NCI-H1105 (cell line): ENCODE measurements around the gene PXYLP1.

ENCODE experiments used
- DNase-seq: peaks from one replicate; lab custom pipeline; 2025; lab: John Stamatoyannopoulos, UW

Gene PXYLP1

GRCh38 chr3:141229132-141229531 lies 2.5 kb upstream of the PXYLP1 start:
- no peak for DNase-seq

- DNase-seq: no peak
Observed at GRCh38 chr3:141230293-141230692, 1.3 kb upstream of the PXYLP1 start.

- DNase-seq: peak; percentile 58
Observed at GRCh38 chr3:141231952-141232823, 563 bp downstream of the PXYLP1 start.

- peak; percentile 29 for DNase-seq
Observed at GRCh38 chr3:141233457-141234161, 2.0 kb downstream of the PXYLP1 start.

GRCh38 chr3:141234283-141234682 lies 2.7 kb downstream of the PXYLP1 start:
- DNase-seq: no peak

- no peak for DNase-seq
Observed at GRCh38 chr3:141235661-141236171, 4.1 kb downstream of the PXYLP1 start.

- DNase-seq: no peak
Observed at GRCh38 chr3:141236361-141236760, 4.7 kb downstream of the PXYLP1 start.

GRCh38 chr3:141237701-141238521 lies 6.3 kb downstream of the PXYLP1 start:
- peak; percentile 94 for DNase-seq

- peak; percentile 89 for DNase-seq
Observed at GRCh38 chr3:141239511-141240281, 8.1 kb downstream of the PXYLP1 start.

- no peak for DNase-seq
Observed at GRCh38 chr3:141240286-141240685, 8.7 kb downstream of the PXYLP1 start.

GRCh38 chr3:141240687-141241615 lies 9.3 kb downstream of the PXYLP1 start:
- no peak for DNase-seq

GRCh38 chr3:141241616-141242376 lies 10.2 kb downstream of the PXYLP1 start:
- no peak for DNase-seq

- no peak for DNase-seq
Observed at GRCh38 chr3:141242377-141243092, 10.9 kb downstream of the PXYLP1 start.

- no peak for DNase-seq
Observed at GRCh38 chr3:141243271-141243707, 11.7 kb downstream of the PXYLP1 start.

GRCh38 chr3:141246224-141246957 lies 14.8 kb downstream of the PXYLP1 start:
- no peak for DNase-seq

- no peak for DNase-seq
Observed at GRCh38 chr3:141246958-141247301, 15.3 kb downstream of the PXYLP1 start.

GRCh38 chr3:141248064-141248463 lies 16.4 kb downstream of the PXYLP1 start:
- no peak for DNase-seq

GRCh38 chr3:141249041-141249440 lies 17.4 kb downstream of the PXYLP1 start:
- no peak for DNase-seq
